A549 (cell line): ENCODE results near the gene TRIM3. TPM values are rescaled to one million over a fixed set of nuclear protein-coding genes. Genes with fewer than 3 reads are reported as not detected.
A peak's percentile ranks its signal among the peaks of the same experiment; 100 is the strongest.

Source experiments
- ATAC-seq, 2 experiments: fragments of 200-7000 bp in 1 of 2; fragments of >200 bp in 1 of 2; cut with Nextera tagmentation in 1 of 2; cut with Tn5 transposase in 1 of 2; 3 replicates each; pipeline versions ENCODE4 v1.8.0 to v1.9.1; 2018 to 2020; ENCODE audit warnings: mild to moderate bottlenecking in 1 of 2, moderate library complexity in 1 of 2
- CTCF ChIA-PET: fragments of 300-600 bp; sonication (Branson Sonifier 250); formaldehyde crosslinking; extraction: SDS; loops from one replicate; lab custom pipeline; 2021; ENCODE audit warnings: antibody characterized with exemption, inconsistent platforms; lab: Yijun Ruan, JAX
- POLR2A ChIA-PET: fragments of 350-600 bp; formaldehyde crosslinking; extraction: SDS; loops from one replicate; lab custom pipeline; 2021; ENCODE audit warnings: antibody characterized with exemption, inconsistent platforms; lab: Yijun Ruan, JAX
- DNase-seq, 2 experiments: peaks; one replicate each; pipeline versions ENCODE4 v3.0.0 to v3.0.0-alpha.2; 2011 to 2016; ENCODE audit warnings: low read depth in 1 of 2, low spot score in 1 of 2
- FAIRE-seq: peaks from 2 replicates; lab custom pipeline; 2011; peaks lifted over from hg19 to GRCh38; lab: Jason Lieb, UNC
- H3K27ac ChIP-seq, 2 experiments: fragments of >200 bp; sonication (Bioruptor Twin); formaldehyde crosslinking; 3 replicates each; pipeline ENCODE4 v1.5.1; 2016 to 2017
- H3K4me1 ChIP-seq: fragments of >200 bp; sonication (Bioruptor Twin); formaldehyde crosslinking; 3 replicates; pipeline ENCODE4 v1.6.1; 2016
- H3K4me2 ChIP-seq: fragments of >200 bp; sonication (Bioruptor Twin); formaldehyde crosslinking; 3 replicates; pipeline ENCODE4 v1.6.1; 2016
- H3K4me3 ChIP-seq: fragments of >200 bp; sonication (Bioruptor Twin); formaldehyde crosslinking; 3 replicates; pipeline ENCODE4 v1.5.1; 2016
- H3K9me3 ChIP-seq: fragments of >200 bp; sonication (Bioruptor Twin); formaldehyde crosslinking; 3 replicates; pipeline ENCODE4 v1.6.1; 2016
- BHLHE40 ChIP-seq: IDR thresholded peaks from 2 replicates; pipeline ENCODE4 v1.6.1; 2012; ENCODE audit warnings: low read depth, low read length, inconsistent platforms
- CHD2 ChIP-seq: fragments of 150-350 bp; IDR thresholded peaks from 2 replicates; pipeline ENCODE4 v1.6.1; 2014; ENCODE audit warnings: low read length; ENCODE audit not compliant: partially characterized antibody
- E2F6 ChIP-seq: IDR thresholded peaks from 2 replicates; pipeline ENCODE4 v1.6.1; 2012; ENCODE audit warnings: low read depth, borderline replicate concordance
- EHF ChIP-seq: fragments of 250-450 bp; sonication (Bioruptor Pico); IDR thresholded peaks from 2 replicates; pipeline ENCODE4 v1.5.0; 2020; ENCODE audit warnings: mild to moderate bottlenecking
- EHMT2 ChIP-seq: fragments of 200-600 bp; sonication (generic); IDR thresholded peaks from 2 replicates; pipeline ENCODE4 v1.6.1; 2016; ENCODE audit warnings: antibody characterized with exemption, low read depth, mild to moderate bottlenecking, moderate library complexity
- ELK1 ChIP-seq: fragments of 150-350 bp; IDR thresholded peaks from 2 replicates; pipeline ENCODE4 v1.6.1; 2014; ENCODE audit warnings: low read depth, mild to moderate bottlenecking, low read length
- EP300 ChIP-seq, 2 experiments: fragments of >200 bp; sonication (Bioruptor Twin); formaldehyde crosslinking; IDR thresholded peaks; 2 replicates in 1 of 2; 3 replicates in 1 of 2; pipeline ENCODE4 v1.6.1; 2016 to 2017
- ESRRA ChIP-seq: fragments of 150-350 bp; IDR thresholded peaks from 2 replicates; pipeline ENCODE4 v1.6.1; 2014; ENCODE audit warnings: mild to moderate bottlenecking, low read length, borderline replicate concordance
- FOXS1 ChIP-seq: fragments of 250-450 bp; sonication (Bioruptor Pico); IDR thresholded peaks from 2 replicates; pipeline ENCODE4 v1.5.0; 2020; ENCODE audit warnings: mild to moderate bottlenecking, moderate library complexity
- GATA3 ChIP-seq: IDR thresholded peaks from 2 replicates; pipeline ENCODE4 v1.6.1; 2012; ENCODE audit warnings: borderline replicate concordance
- HES2 ChIP-seq: fragments of >200 bp; sonication (Bioruptor Twin); formaldehyde crosslinking; IDR thresholded peaks from 2 replicates; pipeline ENCODE4 v1.6.1; 2016
- HMGXB4 ChIP-seq: fragments of 250-450 bp; sonication (Bioruptor Pico); IDR thresholded peaks from 2 replicates; pipeline ENCODE4 v1.5.0; 2021; ENCODE audit warnings: mild to moderate bottlenecking, moderate library complexity, borderline replicate concordance
- HOXB13 ChIP-seq: fragments of 250-450 bp; sonication (Bioruptor Pico); IDR thresholded peaks from 2 replicates; pipeline ENCODE4 v1.5.0; 2020; ENCODE audit warnings: low read depth, mild to moderate bottlenecking, moderate library complexity
- HOXB5 ChIP-seq: fragments of 250-450 bp; sonication (Bioruptor Pico); IDR thresholded peaks from 2 replicates; pipeline ENCODE4 v1.5.0; 2020; ENCODE audit warnings: mild to moderate bottlenecking, moderate library complexity
- KDM1A ChIP-seq: fragments of 200-600 bp; sonication (generic); IDR thresholded peaks from 2 replicates; pipeline ENCODE4 v1.6.1; 2016; ENCODE audit warnings: low read depth, mild to moderate bottlenecking
- KDM5A ChIP-seq: fragments of 200-600 bp; sonication (generic); IDR thresholded peaks from 2 replicates; pipeline ENCODE4 v1.6.1; 2016; ENCODE audit warnings: antibody characterized with exemption, mild to moderate bottlenecking
- MAFK ChIP-seq: fragments of 450-650 bp; IDR thresholded peaks from 2 replicates; pipeline ENCODE4 v1.6.1; 2014; ENCODE audit not compliant: partially characterized antibody
- PBX3 ChIP-seq: IDR thresholded peaks from 2 replicates; pipeline ENCODE4 v1.6.1; 2012
- PHF8 ChIP-seq: fragments of 200-600 bp; sonication (generic); IDR thresholded peaks from 2 replicates; pipeline ENCODE4 v1.6.1; 2016; ENCODE audit warnings: low read depth, mild to moderate bottlenecking, antibody characterized with exemption, moderate library complexity, borderline replicate concordance
- POLR2A ChIP-seq: IDR thresholded peaks from 2 replicates; pipeline ENCODE4 v1.6.1; 2012; ENCODE audit warnings: mild to moderate bottlenecking, low read length
- RARB ChIP-seq: fragments of 250-450 bp; sonication (Bioruptor Pico); IDR thresholded peaks from 2 replicates; pipeline ENCODE4 v1.8.0; 2021; ENCODE audit warnings: mild to moderate bottlenecking, moderate library complexity
- RFX5 ChIP-seq: fragments of 450-650 bp; IDR thresholded peaks from 2 replicates; pipeline ENCODE4 v1.7.1; 2014; ENCODE audit warnings: antibody characterized with exemption, mild to moderate bottlenecking, moderate library complexity
- SMC3 ChIP-seq: fragments of >200 bp; sonication (Bioruptor Twin); formaldehyde crosslinking; IDR thresholded peaks from 3 replicates; pipeline ENCODE4 v1.6.1; 2018; ENCODE audit warnings: inconsistent platforms
- SREBF2 ChIP-seq: fragments of 450-650 bp; IDR thresholded peaks from 2 replicates; pipeline ENCODE4 v1.6.1; 2014; ENCODE audit warnings: mild to moderate bottlenecking, moderate library complexity
- TP53 ChIP-seq: fragments of 250-450 bp; sonication (Bioruptor Pico); IDR thresholded peaks from 2 replicates; pipeline ENCODE4 v1.5.0; 2021; ENCODE audit warnings: mild to moderate bottlenecking, moderate library complexity
- USF2 ChIP-seq: fragments of 450-650 bp; IDR thresholded peaks from 2 replicates; pipeline ENCODE4 v1.6.1; 2014; ENCODE audit warnings: antibody characterized with exemption
- ZFP36 ChIP-seq: fragments of 450-650 bp; IDR thresholded peaks from 2 replicates; pipeline ENCODE4 v1.6.1; 2014; ENCODE audit warnings: borderline replicate concordance; ENCODE audit not compliant: partially characterized antibody
- ZSCAN20 ChIP-seq: fragments of 250-450 bp; sonication (Bioruptor Pico); IDR thresholded peaks from 2 replicates; pipeline ENCODE4 v1.8.0; 2022; ENCODE audit warnings: mild to moderate bottlenecking, moderate library complexity
- WGBS: methylation state at CpG from one replicate; pipeline ENCODE4 v1.1.6; 2017; ENCODE audit errors: missing lambda C conversion rate; 5-methylcytosine and 5-hydroxymethylcytosine counted together
- polyA plus RNA-seq, 4 experiments: library from polyadenylated mRNA; depleted of rRNA in 3 of 4; stranded (reverse); fragments of >200 nt; fragmentation: RNase III in 1 of 4; extraction: RNeasy Plus Mini Kit Qiagen cat#74134 plus additional on column Dnase treatment in 1 of 4; gene quantifications; 2 replicates in 3 of 4; 3 replicates in 1 of 4; pipeline ENCODE4 v1.2.3, GENCODE V29; 2011 to 2017

The TRIM3 gene
- polyA plus RNA-seq, 2 of the 4 experiments (the other 2 are of a cell fraction) = 10.0 to 17.5 TPM

- no peak for DNase-seq
- ATAC-seq = no peak
- Histone ChIP-seq H3K4me2 (no peak overlapping the region), H3K27ac (no peak overlapping the region), H3K4me3 (no peak overlapping the region), H3K4me1 (no peaks in the 10 kb centered on the region), H3K9me3 (no peaks in the 10 kb centered on the region)
- 67% methylated on average over 2 of the region's 2 CpGs for WGBS
- CTCF ChIA-PET = interaction anchor here (1.0 to 3.8 kb wide), 7 partner anchors 9 to 102 kb away, joined by 3 to 19 read pairs (median 4); no protein-coding TSS in a partner anchor
- POLR2A ChIA-PET = no interaction called here
- FAIRE-seq = no peak
- no peak for TF ChIP-seq PBX3
- TF ChIP-seq CHD2 = no peak
- TF ChIP-seq RARB (CRISPR knock-in tag) = no peak
- TF ChIP-seq HOXB13 (CRISPR knock-in tag) = no peak
- TF ChIP-seq TP53 (CRISPR knock-in tag) = no peak
- no peak for TF ChIP-seq EHMT2
- no peak for TF ChIP-seq ZSCAN20 (CRISPR knock-in tag)
- TF ChIP-seq ELK1 = no peak
- TF ChIP-seq ESRRA = no peak
- TF ChIP-seq HES2 = no peak
- TF ChIP-seq SREBF2 = no peak
- TF ChIP-seq HOXB5 (CRISPR knock-in tag) = no peak
- no peak for TF ChIP-seq RFX5
Measured at GRCh38 chr11:6455070-6455469, 18.7 kb downstream of the TRIM3 start.

GRCh38 chr11:6453152-6453551, 20.6 kb downstream of the TRIM3 start:
- H3K4me1 ChIP-seq = no peaks in the 10 kb centered on the region
- TF ChIP-seq USF2 = no peak
- no peak for TF ChIP-seq KDM5A
- TF ChIP-seq GATA3 = no peak
- no peak for TF ChIP-seq EP300 (IDR thresholded peaks at IDR 0.05)
- TF ChIP-seq E2F6 = no peak
- no peak for TF ChIP-seq PHF8
- TF ChIP-seq MAFK = peak; percentile 79
- ATAC-seq = no peak
- WGBS = 95% methylated on average over 2 of the region's 2 CpGs
- FAIRE-seq = no peak
- H3K4me3 ChIP-seq = no peak overlapping the region
- ChIA-PET POLR2A (no interaction called here), CTCF (interaction anchor here (1.0 to 3.8 kb wide), 4 partner anchors 10 to 155 kb away, joined by 3 to 19 read pairs (median 4); no protein-coding TSS in a partner anchor)
- no peak overlapping the region for H3K4me2 ChIP-seq
- no peak overlapping the region for H3K27ac ChIP-seq
- DNase-seq = no peak
- no peaks in the 10 kb centered on the region for H3K9me3 ChIP-seq

GRCh38 chr11:6452219-6452618, 21.5 kb downstream of the TRIM3 start:
- no peak overlapping the region for H3K27ac ChIP-seq
- no peak for ATAC-seq
- H3K4me3 ChIP-seq = no peak overlapping the region
- WGBS = 41% methylated on average over 1 of the region's 3 CpGs
- ChIA-PET POLR2A (interaction anchor here (0.7 kb wide), 1 partner anchor 33 kb away, joined by 3 read pairs; the partner anchor contains the start of gene APBB1), CTCF (interaction anchor here (0.9 to 3.8 kb wide), 5 partner anchors 9 to 74 kb away, joined by 3 to 19 read pairs (median 5); no protein-coding TSS in a partner anchor)
- TF ChIP-seq POLR2A (no peak), ZFP36 (no peak), EP300 (IDR thresholded peaks at IDR 0.05) (no peak), BHLHE40 (no peak), KDM1A (no peak), MAFK (no peak), EHF (no peak), CHD2 (no peak), FOXS1 (no peak), HMGXB4 (CRISPR knock-in tag) (no peak), SMC3 (no peak)
- H3K4me2 ChIP-seq = no peak overlapping the region
- no peak for DNase-seq
- no peaks in the 10 kb centered on the region for H3K4me1 ChIP-seq
- no peaks in the 10 kb centered on the region for H3K9me3 ChIP-seq
- FAIRE-seq = no peak
